ENCODE results near the gene FRMD8. TPM values are rescaled to one million over a fixed set of nuclear protein-coding genes. Genes with fewer than 3 reads are reported as not detected.

Gene FRMD8
- total and polyA plus RNA-seq, 2 experiments from 2014 or later = 32.6 to 64.6 TPM

GRCh38 chr11:65352783-65353182 lies 33.7 kb upstream of the FRMD8 start:
- Histone ChIP-seq H3K9me3 (ENCODE audit: low read depth) (no peaks in the 10 kb centered on the region), H3K36me3 (peaks cover 40% of the 10 kb centered on the region), H3K4me1 (ENCODE audit: low read depth) (peaks cover 7% of the 10 kb centered on the region), H3K4me3 (no peak overlapping the region), H3K27ac (no peak overlapping the region), H3K27me3 (peaks cover 19% of the 10 kb centered on the region)
- peak; percentile 41 for TF ChIP-seq CTCF (IDR thresholded peaks at IDR 0.05; ENCODE audit: low read depth, low read length)
- DNase-seq (ENCODE audit: low read depth in 1 of 2, low spot score in 1 of 2) = peak in 1 of 2 donors; percentile 28

GRCh38 chr11:65353376-65353775 lies 33.1 kb upstream of the FRMD8 start:
- H3K9me3 ChIP-seq (ENCODE audit: low read depth) = no peaks in the 10 kb centered on the region
- H3K4me1 ChIP-seq (ENCODE audit: low read depth) = peaks cover 11% of the 10 kb centered on the region
- TF ChIP-seq CTCF (IDR thresholded peaks at IDR 0.05; ENCODE audit: low read depth, low read length) = no peak
- H3K27me3 ChIP-seq = peaks cover 19% of the 10 kb centered on the region
- peaks cover 35% of the 10 kb centered on the region for H3K36me3 ChIP-seq
- no peak for DNase-seq (ENCODE audit: low read depth in 1 of 2, low spot score in 1 of 2)
- no peak overlapping the region for H3K27ac ChIP-seq
- no peak overlapping the region for H3K4me3 ChIP-seq

- Histone ChIP-seq H3K27ac (peak overlapping the region; percentile 33), H3K27me3 (peaks cover 19% of the 10 kb centered on the region), H3K36me3 (peaks cover 31% of the 10 kb centered on the region), H3K9me3 (ENCODE audit: low read depth) (no peaks in the 10 kb centered on the region), H3K4me3 (peak overlapping the region; percentile 71), H3K4me1 (ENCODE audit: low read depth) (peaks cover 11% of the 10 kb centered on the region)
- TF ChIP-seq CTCF (IDR thresholded peaks at IDR 0.05; ENCODE audit: low read depth, low read length) = no peak
- no peak for DNase-seq (ENCODE audit: low read depth in 1 of 2, low spot score in 1 of 2)
These were observed 32.6 kb upstream of the FRMD8 start for GRCh38 chr11:65353900-65354264.

GRCh38 chr11:65354265-65355012 lies 32.0 kb upstream of the FRMD8 start, which contains the start of gene TIGD3:
TSS of gene TIGD3 (plus strand) at chr11:65354751. CDS start at chr11:65355809, 1,058 bp downstream.
- Histone ChIP-seq H3K27me3 (peaks cover 19% of the 10 kb centered on the region), H3K4me3 (peak within 1 kb of the TSS; percentile 71), H3K36me3 (peaks cover 25% of the 10 kb centered on the region), H3K4me1 (ENCODE audit: low read depth) (peaks cover 11% of the 10 kb centered on the region), H3K27ac (peak within 1 kb of the TSS; percentile 33), H3K9me3 (ENCODE audit: low read depth) (no peaks in the 10 kb centered on the region)
- no peak for TF ChIP-seq CTCF (IDR thresholded peaks at IDR 0.05; ENCODE audit: low read depth, low read length)
- DNase-seq (ENCODE audit: low read depth in 1 of 2, low spot score in 1 of 2) = peak; percentile 97 to 98

- Histone ChIP-seq H3K36me3 (peaks cover 22% of the 10 kb centered on the region), H3K27me3 (peaks cover 19% of the 10 kb centered on the region), H3K9me3 (ENCODE audit: low read depth) (no peaks in the 10 kb centered on the region), H3K27ac (no peak overlapping the region), H3K4me3 (peak overlapping the region; percentile 71), H3K4me1 (ENCODE audit: low read depth) (peaks cover 11% of the 10 kb centered on the region)
- TF ChIP-seq CTCF (IDR thresholded peaks at IDR 0.05; ENCODE audit: low read depth, low read length) = no peak
- DNase-seq (ENCODE audit: low read depth in 1 of 2, low spot score in 1 of 2) = peak in 1 of 2 donors; percentile 53
These were observed 31.2 kb upstream of the FRMD8 start for GRCh38 chr11:65355013-65355775.

Measured in cardiac muscle cell (in vitro differentiated cells and primary cell).